Islet precursor cell (in vitro differentiated cells): ENCODE results near the gene BIN1.

Experiments used
- DNase-seq: peaks from one replicate; pipeline ENCODE4 v3.0.0-alpha.2; 2018

BIN1 gene

GRCh38 chr2:127106991-127107621, at the start of gene BIN1:
TSS of gene BIN1 (minus strand) at chr2:127107154. CDS start at chr2:127106943, 211 bp downstream.
- peak; percentile 97 for DNase-seq

- DNase-seq: peak; percentile 28
These were observed 49.0 kb upstream of the BIN1 start for GRCh38 chr2:127155947-127156346.

GRCh38 chr2:127155028-127155581, 48.2 kb upstream of the BIN1 start:
- peak; percentile 17 for DNase-seq

- no peak for DNase-seq
These were observed 47.4 kb upstream of the BIN1 start for GRCh38 chr2:127154396-127154795.

GRCh38 chr2:127153691-127154158, 46.8 kb upstream of the BIN1 start:
- peak; percentile 79 for DNase-seq

- DNase-seq: peak; percentile 10
These were observed 44.0 kb upstream of the BIN1 start for GRCh38 chr2:127150996-127151395.

GRCh38 chr2:127149384-127149783, 42.4 kb upstream of the BIN1 start:
- no peak for DNase-seq

- peak; percentile 59 for DNase-seq
These were observed 40.0 kb upstream of the BIN1 start for GRCh38 chr2:127146820-127147502.

GRCh38 chr2:127146071-127146725, 39.2 kb upstream of the BIN1 start:
- DNase-seq: peak; percentile 43

GRCh38 chr2:127145280-127145895, 38.4 kb upstream of the BIN1 start:
- DNase-seq: peak; percentile 26

- peak; percentile 79 for DNase-seq
These were observed 37.2 kb upstream of the BIN1 start for GRCh38 chr2:127143841-127144782.

GRCh38 chr2:127142663-127143630, 36.0 kb upstream of the BIN1 start:
- peak; percentile 54 for DNase-seq

- DNase-seq: no peak
These were observed 33.6 kb upstream of the BIN1 start for GRCh38 chr2:127140538-127140937.

GRCh38 chr2:127139766-127140165, 32.8 kb upstream of the BIN1 start:
- no peak for DNase-seq

- DNase-seq: no peak
These were observed 31.3 kb upstream of the BIN1 start for GRCh38 chr2:127138281-127138680.

- no peak for DNase-seq
These were observed 30.8 kb upstream of the BIN1 start for GRCh38 chr2:127137741-127138140.

GRCh38 chr2:127137225-127137624, 30.3 kb upstream of the BIN1 start:
- DNase-seq: no peak

GRCh38 chr2:127134833-127135830, 28.2 kb upstream of the BIN1 start:
- peak; percentile 69 for DNase-seq

GRCh38 chr2:127134235-127134634, 27.3 kb upstream of the BIN1 start:
- no peak for DNase-seq
